GM12891 (cell line): ENCODE results near the gene POC1A.

Source experiments
- DNase-seq: peaks from one replicate; pipeline ENCODE4 v3.0.0; 2011; ENCODE audit warnings: low spot score; ENCODE audit not compliant: insufficient read length
- FAIRE-seq: peaks from 2 replicates; lab custom pipeline; 2011; peaks lifted over from hg19 to GRCh38; lab: Jason Lieb, UNC
- POLR2AphosphoS5 ChIP-seq: IDR thresholded peaks from 2 replicates; pipeline ENCODE4 v1.6.1; 2011; ENCODE audit warnings: low read depth, low read length, control low read depth
- POU2F2 ChIP-seq: IDR thresholded peaks from 2 replicates; pipeline ENCODE4 v1.6.1; 2011; ENCODE audit warnings: low read depth, mild to moderate bottlenecking, control low read depth, low read length, moderate library complexity
- SPI1 ChIP-seq: IDR thresholded peaks from 2 replicates; pipeline ENCODE4 v1.6.1; 2011; ENCODE audit warnings: low read depth, low read length, control low read depth

POC1A gene

GRCh38 chr3:52025453-52025852 lies 128.8 kb downstream of the POC1A start:
- DNase-seq (no peak), FAIRE-seq (peak; percentile 16)
- TF ChIP-seq SPI1 (no peak), POLR2AphosphoS5 (no peak), POU2F2 (no peak)
